ENCODE data around the gene NMT1.
A peak's percentile ranks its signal among the peaks of the same experiment; 100 is the strongest.

GRCh38 chr17:45050481-45051059, 10.5 kb upstream of the NMT1 start:
- no peak for TF ChIP-seq EZH2 (IDR thresholded peaks at IDR 0.05)
- no peak; the same call in 1 of the 2 replicates for TF ChIP-seq POLR2AphosphoS5 (IDR thresholded peaks at IDR 0.05; ENCODE audit: low read depth, low read length)
- TF ChIP-seq, protein P1, sequence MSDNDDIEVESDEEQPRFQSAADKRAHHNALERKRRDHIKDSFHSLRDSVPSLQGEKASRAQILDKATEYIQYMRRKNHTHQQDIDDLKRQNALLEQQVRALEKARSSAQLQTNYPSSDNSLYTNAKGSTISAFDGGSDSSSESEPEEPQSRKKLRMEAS (IDR thresholded peaks at IDR 0.05) = 0 out of 2 replicates have a peak, but pooled peaks have one; percentile 30
- TF ChIP-seq TCF7L2 (IDR thresholded peaks at IDR 0.05; ENCODE audit: borderline replicate concordance, extremely low read depth, insufficient read depth, insufficient read length) = no peak
- TF ChIP-seq SIN3A (IDR thresholded peaks at IDR 0.05; ENCODE audit: low read depth) = peak; percentile 30; the same call in 1 of the 2 replicates
- no peak for TF ChIP-seq ATF3 (IDR thresholded peaks at IDR 0.05)
- no peak for TF ChIP-seq CTCF (IDR thresholded peaks at IDR 0.05 in 2 of 3, conservative IDR thresholded peaks at IDR 0.05 in 1 of 3; ENCODE audit: borderline replicate concordance in 1 of 3, insufficient read depth in 1 of 3, low read depth in 2 of 3, low read length in 2 of 3)
- no peak for TF ChIP-seq POLR2A (IDR thresholded peaks at IDR 0.05; ENCODE audit: borderline replicate concordance, extremely low read depth, insufficient read depth, insufficient read length)

Data from HCT116 (cell line).